Activated CD8-positive, alpha-beta memory T cell treated with anti-CD3 and anti-CD28 coated beads, Interleukin-2, amount 50 U/mL, for 48 hours (primary cell): ENCODE measurements around the gene CHST3.
"Not testable (repeated sequence)": the region's sequence is repeated elsewhere in the genome, so short reads cannot be mapped to it uniquely, and the experiment has no call there.

ENCODE experiments used
- DNase-seq: peaks from one replicate; pipeline ENCODE4 v3.0.0-alpha.2; 2020

Gene CHST3

DNA sequence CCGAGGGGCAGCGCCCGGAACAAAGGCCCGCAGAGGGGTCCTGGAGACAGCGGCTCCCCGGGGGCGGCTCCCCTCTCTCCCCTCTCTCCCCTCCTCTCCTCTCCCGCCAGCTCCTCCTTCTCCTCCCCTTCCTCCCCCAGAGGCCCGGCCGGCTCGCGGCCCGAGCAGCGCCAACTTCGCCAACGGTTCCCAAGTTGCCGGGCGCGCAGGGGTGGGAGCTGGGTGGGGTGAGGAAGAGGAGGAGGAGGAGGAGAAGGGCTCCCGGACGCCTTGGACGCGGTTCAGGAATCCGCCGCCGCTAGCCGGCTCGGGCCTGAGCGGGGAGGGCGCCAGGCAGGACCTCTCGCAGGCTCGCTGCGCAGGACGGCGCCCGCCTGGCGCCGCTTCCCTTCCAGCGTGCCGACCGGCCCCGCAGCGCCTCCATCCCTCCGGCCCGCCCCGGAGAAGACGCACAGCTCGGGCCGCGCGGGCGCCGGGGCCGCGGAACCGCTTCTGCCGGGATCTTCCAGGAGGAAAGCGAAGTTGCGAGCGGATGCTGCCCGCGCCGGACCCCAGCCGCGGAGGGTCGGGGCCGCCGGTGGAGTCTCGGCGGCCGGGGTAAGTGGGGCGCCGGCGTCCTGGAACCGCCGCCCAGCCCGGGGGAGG lies at the start of gene CHST3:
CHST3 (plus strand) TSS at position 298 of the 645 bp plus-strand sequence. CDS start 41,448 bp downstream, outside the sequence.
- DNase-seq, result peak; percentile 68

DNA sequence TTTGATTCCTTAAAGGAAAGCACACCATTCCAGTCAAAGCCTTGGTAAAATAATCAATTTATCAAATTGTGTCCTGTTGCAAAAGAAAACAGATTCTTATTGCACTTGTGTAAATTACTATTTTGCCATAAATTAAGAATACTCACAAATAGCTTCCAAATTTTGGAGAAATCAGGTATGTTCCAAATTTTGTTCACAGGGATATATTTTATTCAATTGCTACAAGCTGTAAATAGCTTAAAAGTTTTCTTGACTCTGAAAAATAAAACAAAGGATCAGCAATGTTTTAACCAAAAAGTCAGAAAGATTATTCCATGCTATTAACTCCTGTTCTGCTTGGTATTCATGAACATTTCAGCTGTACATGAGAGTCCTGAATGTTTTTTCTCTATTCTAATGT lies 47.4 kb upstream of the CHST3 start:
- no peak for DNase-seq

GRCh38 chr10:71918992-71919391 lies 45.2 kb upstream of the CHST3 start:
- DNase-seq, result no peak

DNA sequence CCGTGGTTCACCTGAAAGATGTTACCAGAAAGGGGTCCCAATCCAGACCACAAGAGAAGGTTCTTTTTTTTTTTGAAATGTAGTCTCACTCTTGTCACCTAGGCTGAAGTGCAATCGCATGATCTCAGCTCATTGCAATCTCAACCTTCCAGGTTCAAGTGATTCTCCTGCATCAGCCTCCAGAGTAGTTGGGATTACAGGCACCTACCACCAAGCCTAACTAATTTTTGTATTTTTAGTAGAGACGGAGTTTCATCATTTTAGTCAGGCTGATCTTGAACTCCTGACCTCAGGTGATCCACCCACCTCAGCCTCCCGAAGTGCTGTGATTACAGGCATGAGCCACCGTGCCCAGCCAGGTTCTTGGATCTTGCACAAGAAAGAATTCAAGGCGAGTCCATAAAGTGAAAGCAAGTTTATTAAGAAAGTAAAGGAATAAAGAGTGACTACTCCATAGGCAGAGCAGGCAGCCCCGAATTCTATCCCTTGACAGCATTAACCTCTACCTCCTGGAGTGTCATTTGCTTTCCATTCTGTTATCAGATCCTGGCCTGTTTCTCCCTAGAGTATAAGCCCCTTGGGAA lies 44.1 kb upstream of the CHST3 start:
- not testable (repeated sequence) for DNase-seq

- no peak for DNase-seq
Observed at GRCh38 chr10:71920540-71921323, 43.5 kb upstream of the CHST3 start.

GRCh38 chr10:71921324-71922027 lies 42.7 kb upstream of the CHST3 start:
- DNase-seq, result no peak

- DNase-seq, result no peak
Observed at GRCh38 chr10:71923138-71923692, 41.0 kb upstream of the CHST3 start.

DNA sequence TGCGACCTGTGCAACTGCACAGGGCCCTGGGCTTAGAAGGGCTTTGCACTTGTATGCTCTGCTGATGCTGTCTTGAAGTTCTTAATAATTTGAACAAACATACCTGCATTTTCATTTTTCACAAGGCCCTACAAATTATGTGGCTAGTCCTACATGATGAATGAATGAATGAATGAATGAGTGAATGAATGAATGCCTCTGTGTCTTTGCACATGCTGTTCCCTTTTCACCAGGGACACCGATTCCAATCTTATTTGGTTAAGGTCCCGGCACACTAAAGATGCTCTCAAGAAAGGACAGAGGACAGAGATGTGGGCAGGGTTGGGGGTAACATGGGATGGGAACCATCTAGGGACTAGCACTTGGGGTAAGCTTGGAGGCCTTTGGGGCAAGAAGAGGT lies 39.4 kb upstream of the CHST3 start:
- no peak for DNase-seq

- DNase-seq, result no peak
Observed at GRCh38 chr10:71927159-71927558, 37.0 kb upstream of the CHST3 start.

GRCh38 chr10:71927776-71928592 lies 36.2 kb upstream of the CHST3 start:
- DNase-seq, result no peak

GRCh38 chr10:71931295-71931694 lies 32.9 kb upstream of the CHST3 start:
- DNase-seq, result no peak

GRCh38 chr10:71933651-71934050 lies 30.5 kb upstream of the CHST3 start:
- DNase-seq, result peak; percentile 55

DNA sequence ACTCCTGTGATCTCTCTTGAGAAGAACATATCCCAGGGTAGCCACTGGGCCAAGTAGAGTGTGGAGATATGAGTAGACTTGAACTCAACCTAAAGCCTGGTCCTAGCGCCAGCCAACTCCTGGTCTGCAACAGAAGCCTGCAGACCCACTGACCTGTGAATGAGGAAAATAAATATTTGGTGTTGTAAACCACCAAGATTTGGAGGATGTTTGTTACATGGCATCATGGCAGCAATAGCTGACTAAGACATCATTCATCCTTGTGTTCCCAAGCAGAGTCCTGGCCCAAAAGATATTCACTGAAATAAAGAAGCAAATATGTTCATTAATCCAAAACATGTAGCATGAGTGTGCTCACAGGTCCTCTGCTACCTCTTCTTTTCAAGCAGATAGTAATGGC lies 26.0 kb upstream of the CHST3 start:
- no peak for DNase-seq

DNA sequence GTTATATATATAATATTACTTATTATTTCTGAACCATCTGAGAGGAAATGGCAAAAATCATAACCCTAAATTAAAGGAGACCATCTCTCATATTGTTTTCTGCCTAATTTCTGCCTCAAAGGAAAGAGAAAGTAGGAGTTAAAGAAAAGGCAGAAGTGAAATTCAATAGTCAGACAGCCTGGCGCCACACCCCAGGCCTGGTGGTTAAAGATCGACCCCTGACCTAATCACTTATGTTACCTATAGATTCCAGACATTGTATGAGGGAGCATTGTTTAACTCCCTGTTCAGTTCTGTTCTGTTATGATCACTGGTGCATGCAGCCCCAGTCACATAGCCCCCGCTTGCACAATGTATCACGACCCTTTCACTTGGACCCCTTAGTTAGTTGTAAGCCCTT lies 24.9 kb upstream of the CHST3 start:
- DNase-seq, result no peak

DNA sequence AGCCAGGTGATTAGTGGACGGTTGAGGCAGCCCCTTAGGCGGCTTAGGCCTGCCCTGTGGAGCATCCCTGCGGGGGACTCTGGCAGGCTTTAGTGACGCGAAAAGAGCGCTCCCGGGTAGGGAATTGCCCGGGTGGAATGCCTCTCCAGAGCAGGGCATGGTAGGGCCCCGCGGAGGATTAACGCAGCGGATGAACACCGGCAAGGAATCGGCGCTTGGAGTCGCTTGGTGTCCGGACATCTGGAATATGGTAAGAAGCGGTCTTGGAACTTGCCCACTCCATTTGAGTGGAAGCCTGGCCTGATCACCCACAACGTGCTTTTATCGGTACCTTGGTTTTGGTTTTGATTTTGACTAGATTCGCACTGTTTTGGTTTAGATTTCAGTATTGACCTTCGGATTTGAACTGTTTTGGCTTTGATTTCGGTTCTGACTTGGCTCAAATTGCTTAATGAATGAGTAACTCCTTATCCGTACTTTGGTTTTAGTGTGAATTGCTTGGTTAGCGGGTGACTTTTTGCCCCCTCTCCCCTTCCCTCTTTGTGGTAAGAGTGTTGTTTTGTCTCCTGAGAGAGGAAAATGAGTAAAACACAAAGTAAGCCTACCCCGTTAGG lies 24.2 kb upstream of the CHST3 start:
- DNase-seq, result no peak

GRCh38 chr10:71940752-71941151 lies 23.4 kb upstream of the CHST3 start:
- no peak for DNase-seq

- DNase-seq, result no peak
Observed at GRCh38 chr10:71941318-71941717, 22.9 kb upstream of the CHST3 start.

DNA sequence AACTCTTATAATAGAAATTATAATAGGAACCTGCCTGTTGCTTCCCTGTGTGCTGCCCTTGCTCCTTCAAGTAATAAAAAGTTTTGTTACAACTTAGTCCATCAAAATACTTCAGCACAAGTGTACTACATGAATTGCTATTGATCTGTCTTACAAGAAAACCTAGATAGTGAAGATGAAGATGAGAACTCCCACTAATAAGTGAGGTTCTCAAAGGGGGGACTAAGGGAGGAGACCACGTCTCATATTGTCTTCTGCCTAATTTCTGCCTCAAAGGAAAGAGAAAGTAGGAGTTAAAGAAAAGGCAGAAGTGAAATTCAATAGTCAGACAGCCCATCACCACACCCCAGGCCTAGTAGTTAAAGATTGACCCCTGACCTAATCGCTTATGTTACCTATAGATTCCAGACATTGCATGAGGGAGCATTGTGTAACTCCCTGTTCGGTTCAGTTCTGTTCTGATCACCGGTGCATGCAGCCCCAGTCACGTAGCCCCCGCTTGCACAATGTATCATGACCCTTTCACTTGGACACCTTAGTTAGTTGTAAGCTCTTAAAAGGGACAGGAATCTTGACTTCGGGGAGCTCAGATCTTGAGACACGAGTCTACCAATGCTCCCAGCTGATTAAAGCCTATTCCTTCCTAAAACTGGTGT lies 18.2 kb upstream of the CHST3 start:
- DNase-seq, result no peak

DNA sequence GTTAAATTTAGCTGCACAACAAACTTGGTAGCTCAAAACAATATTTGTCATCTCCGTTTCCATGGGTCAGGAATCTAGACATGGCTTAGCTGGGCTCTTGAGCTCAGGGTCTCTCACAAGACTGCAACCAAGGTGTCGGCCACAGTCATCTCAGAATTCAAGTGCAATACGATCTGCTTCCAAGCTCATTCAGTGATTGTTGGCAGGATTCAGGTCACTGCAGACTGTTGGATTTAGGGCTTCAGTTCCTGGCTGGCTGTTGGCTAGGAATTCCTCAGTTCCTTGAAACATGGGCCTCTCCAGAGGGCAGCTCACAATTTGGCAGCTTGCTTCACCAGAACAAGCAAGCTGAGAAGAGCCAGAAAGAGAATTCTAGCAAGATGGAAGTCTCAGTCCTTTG lies 17.5 kb upstream of the CHST3 start:
- no peak for DNase-seq

DNA sequence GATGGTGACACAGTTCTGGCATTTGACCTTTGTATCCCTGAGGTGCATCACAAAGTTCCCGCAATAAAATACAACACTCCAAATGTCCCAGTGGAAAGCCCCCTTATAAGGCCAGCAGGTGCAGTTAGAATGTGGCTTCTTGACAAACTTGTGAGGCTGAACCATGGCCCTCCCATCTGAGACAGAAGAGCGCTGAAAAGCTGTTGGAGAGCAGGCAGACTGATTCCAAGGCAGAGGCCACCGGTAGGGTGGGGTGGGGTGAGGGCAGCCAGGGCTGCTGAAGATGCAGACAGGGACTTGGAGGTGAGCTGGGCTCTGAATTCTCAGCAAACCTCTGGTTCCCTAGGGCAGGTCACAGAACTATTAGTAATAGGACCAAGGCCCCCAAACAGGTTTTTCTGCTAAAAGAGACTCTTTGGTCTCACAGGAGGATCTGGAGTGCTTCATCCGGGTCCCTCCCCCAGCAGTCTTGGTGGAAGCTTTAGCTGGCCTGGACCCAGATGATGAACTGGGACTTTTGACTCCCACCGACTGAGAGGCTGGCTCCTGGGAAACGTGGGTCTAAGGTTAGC lies 15.6 kb upstream of the CHST3 start:
- DNase-seq, result no peak

DNA sequence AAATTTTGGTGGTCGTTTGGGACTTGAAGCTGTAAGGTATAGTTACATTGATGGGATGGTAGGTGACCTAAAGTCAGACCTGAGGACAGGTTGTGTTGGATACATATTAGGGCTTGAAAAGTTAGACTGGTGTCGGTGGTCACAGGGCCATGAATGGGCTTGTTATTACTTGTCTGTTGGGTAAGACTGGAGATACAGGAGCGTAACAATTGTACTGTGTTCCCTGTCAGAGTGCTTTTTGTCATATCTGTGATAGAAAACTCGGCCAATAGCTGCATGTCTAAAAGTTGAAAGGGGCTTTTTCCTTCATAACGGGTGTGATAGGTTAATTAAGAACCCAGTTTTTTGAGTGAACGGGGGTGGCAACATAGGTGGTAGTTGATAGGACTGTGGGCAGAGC lies 13.5 kb upstream of the CHST3 start:
- DNase-seq, result no peak
